ENCODE results near the gene BOLL.
"Not testable (repeated sequence)": the region's sequence is repeated elsewhere in the genome, so short reads cannot be mapped to it uniquely, and the experiment has no call there.

BOLL gene

GRCh38 chr2:197784956-197785941, at the start of gene BOLL:
Gene BOLL, minus strand, starts transcription at chr2:197785319. Its CDS starts 3,469 bp downstream, at chr2:197781850.
- no peak for DNase-seq

GRCh38 chr2:197834771-197835170, 49.7 kb upstream of the BOLL start:
- not testable (repeated sequence) for DNase-seq

GRCh38 chr2:197828464-197829135, 43.5 kb upstream of the BOLL start:
- no peak for DNase-seq

GRCh38 chr2:197827618-197828017, 42.5 kb upstream of the BOLL start:
- no peak for DNase-seq

GRCh38 chr2:197822333-197822732, 37.2 kb upstream of the BOLL start:
- no peak for DNase-seq

- no peak for DNase-seq
These were observed 36.6 kb upstream of the BOLL start for GRCh38 chr2:197821550-197822289.

GRCh38 chr2:197814526-197814925, 29.4 kb upstream of the BOLL start:
- DNase-seq: no peak

- no peak for DNase-seq
These were observed 28.1 kb upstream of the BOLL start for GRCh38 chr2:197813093-197813787.

- no peak for DNase-seq
These were observed 25.4 kb upstream of the BOLL start for GRCh38 chr2:197810491-197810890.

GRCh38 chr2:197810016-197810415, 24.9 kb upstream of the BOLL start:
- DNase-seq: no peak

GRCh38 chr2:197809064-197809463, 23.9 kb upstream of the BOLL start:
- DNase-seq: no peak

GRCh38 chr2:197805715-197806633, 20.9 kb upstream of the BOLL start:
- DNase-seq: no peak

GRCh38 chr2:197804758-197805714, 19.9 kb upstream of the BOLL start:
- no peak for DNase-seq

GRCh38 chr2:197804049-197804757, 19.1 kb upstream of the BOLL start, which contains the start of gene PLCL1:
Gene PLCL1, plus strand, starts transcription at chr2:197804593.
- DNase-seq: peak; percentile 34

GRCh38 chr2:197803033-197803444, 17.9 kb upstream of the BOLL start:
- DNase-seq: no peak

- no peak for DNase-seq
These were observed 15.9 kb upstream of the BOLL start for GRCh38 chr2:197801033-197801432.

- DNase-seq: no peak
These were observed 15.0 kb upstream of the BOLL start for GRCh38 chr2:197800091-197800490.

GRCh38 chr2:197799068-197799467, 13.9 kb upstream of the BOLL start:
- DNase-seq: no peak

- DNase-seq: no peak
These were observed 13.1 kb upstream of the BOLL start for GRCh38 chr2:197798187-197798586.
